ENCODE results near the gene IRX4.

GRCh38 chr5:1840741-1841521, 41.8 kb downstream of the IRX4 start:
- TF ChIP-seq CTCF (IDR thresholded peaks at IDR 0.05; ENCODE audit: borderline replicate concordance, extremely low read depth, low read length, poor library complexity, severe bottlenecking) (no peak), EZH2 (IDR thresholded peaks at IDR 0.05; ENCODE audit: borderline replicate concordance, low read depth, low read length, severe bottlenecking) (no peak)

Measured in DND-41 (cell line).